IMR-90 (cell line): ENCODE measurements around the gene TRPV4. TPM values are rescaled to one million over a fixed set of nuclear protein-coding genes. Genes with fewer than 3 reads are reported as not detected.

Source experiments
- ATAC-seq: fragments of 200-7000 bp; cut with Tn5 transposase; 2 replicates; pipeline ENCODE4 v1.9.1; 2020; ENCODE audit warnings: low read depth, mild to moderate bottlenecking, moderate library complexity
- Bru-seq: library from RNA; stranded (reverse); fragments of 400-500 nt; gene quantifications from one replicate; lab custom pipeline; 2021; lab: Mats Ljungman, UMichigan
- BruChase-seq, 2 experiments: library from RNA; stranded (reverse); fragments of 400-500 nt; gene quantifications; one replicate each; lab custom pipeline; 2021; lab: Mats Ljungman, UMichigan
- BruUV-seq: library from RNA; stranded (reverse); fragments of 400-500 nt; replicated peaks from 2 replicates; lab custom pipeline; 2021; lab: Mats Ljungman, UMichigan
- CTCF ChIA-PET: fragments of 300-600 bp; formaldehyde crosslinking; extraction: SDS; loops from one replicate; lab custom pipeline; 2021; ENCODE audit warnings: antibody characterized with exemption; lab: Yijun Ruan, JAX
- POLR2A ChIA-PET: fragments of 300-600 bp; sonication (Branson Sonifier 250); formaldehyde crosslinking; loops from one replicate; lab custom pipeline; 2022; ENCODE audit warnings: antibody characterized with exemption; ENCODE audit not compliant: unreplicated experiment; lab: Charles Lee
- DNase-seq: peaks from one replicate; pipeline ENCODE4 v3.0.0; 2013
- H2AFZ ChIP-seq: replicated peaks from 2 replicates; pipeline ENCODE3; 2013; ENCODE audit warnings: low read length, mild to moderate bottlenecking; ENCODE audit not compliant: poor library complexity
- H2AK5ac ChIP-seq: 2 replicates; pipeline ENCODE4 v1.6.1; 2013; ENCODE audit warnings: low read depth, low read length, inconsistent platforms
- H2AK9ac ChIP-seq: replicated peaks from 2 replicates; pipeline ENCODE3; 2013; ENCODE audit warnings: mild to moderate bottlenecking, low read depth, low read length, moderate library complexity; ENCODE audit not compliant: poor library complexity
- H2BK120ac ChIP-seq: 2 replicates; pipeline ENCODE4 v1.6.1; 2013; ENCODE audit warnings: low read depth, low read length, inconsistent platforms
- H2BK15ac ChIP-seq: 3 replicates; pipeline ENCODE4 v1.6.1; 2013; ENCODE audit warnings: low read depth, low read length, inconsistent platforms
- H2BK20ac ChIP-seq: 2 replicates; pipeline ENCODE4 v1.6.1; 2013; ENCODE audit warnings: low read depth, mild to moderate bottlenecking, inconsistent platforms, low read length, moderate library complexity
- H2BK5ac ChIP-seq: 2 replicates; pipeline ENCODE4 v1.6.1; 2013; ENCODE audit warnings: mild to moderate bottlenecking, low read depth, low read length, inconsistent platforms; ENCODE audit not compliant: poor library complexity, severe bottlenecking
- H3K14ac ChIP-seq: replicated peaks from 2 replicates; pipeline ENCODE4 v1.6.1; 2013; ENCODE audit warnings: low read depth, low read length, inconsistent platforms
- H3K18ac ChIP-seq: 2 replicates; pipeline ENCODE4 v1.6.1; 2013; ENCODE audit warnings: low read depth, low read length, control low read depth
- H3K23ac ChIP-seq: 2 replicates; pipeline ENCODE4 v1.6.1; 2013; ENCODE audit warnings: low read depth, low read length, inconsistent platforms
- H3K27ac ChIP-seq: 2 replicates; pipeline ENCODE4 v1.5.1; 2013; ENCODE audit warnings: mild to moderate bottlenecking, control low read depth, low read length; ENCODE audit not compliant: insufficient read depth
- H3K27me3 ChIP-seq: 2 replicates; pipeline ENCODE4 v1.6.1; 2013; ENCODE audit warnings: low read length; ENCODE audit not compliant: control insufficient read depth, insufficient read depth
- H3K36me3 ChIP-seq: 2 replicates; pipeline ENCODE4 v1.6.1; 2013; ENCODE audit warnings: low read length, mixed read lengths; ENCODE audit not compliant: control insufficient read depth, insufficient read depth
- H3K4ac ChIP-seq: 2 replicates; pipeline ENCODE4 v1.6.1; 2013; ENCODE audit warnings: low read depth, low read length, inconsistent platforms
- H3K4me1 ChIP-seq: 2 replicates; pipeline ENCODE4 v1.6.1; 2013; ENCODE audit warnings: low read length, mixed read lengths; ENCODE audit not compliant: control insufficient read depth, insufficient read depth
- H3K4me2 ChIP-seq: 2 replicates; pipeline ENCODE4 v1.6.1; 2013; ENCODE audit warnings: low read depth, mild to moderate bottlenecking, control low read depth, low read length, moderate library complexity
- H3K4me3 ChIP-seq: 2 replicates; pipeline ENCODE4 v1.5.1; 2013; ENCODE audit warnings: low read depth, mild to moderate bottlenecking, control low read depth, low read length, moderate library complexity; ENCODE audit not compliant: insufficient read depth
- H3K56ac ChIP-seq: 2 replicates; pipeline ENCODE4 v1.6.1; 2013; ENCODE audit warnings: low read length, inconsistent platforms; ENCODE audit not compliant: insufficient read depth; ENCODE audit errors: extremely low read depth
- H3K79me1 ChIP-seq, 2 experiments: 2 replicates each; pipeline ENCODE4 v1.6.1; 2013; ENCODE audit warnings: low read length in 2 of 2, inconsistent platforms in 1 of 2, low read depth in 1 of 2
- H3K9ac ChIP-seq: 2 replicates; pipeline ENCODE4 v1.6.1; 2013; ENCODE audit warnings: low read depth, low read length, control low read depth
- H3K9me1 ChIP-seq: 2 replicates; pipeline ENCODE4 v1.6.1; 2013; ENCODE audit warnings: low read length, inconsistent platforms; ENCODE audit not compliant: insufficient read depth
- H3K9me3 ChIP-seq: 2 replicates; pipeline ENCODE4 v1.6.1; 2013; ENCODE audit warnings: low read length; ENCODE audit not compliant: control insufficient read depth, insufficient read depth
- H4K20me1 ChIP-seq: 2 replicates; pipeline ENCODE4 v1.6.1; 2013; ENCODE audit warnings: low read length, inconsistent platforms; ENCODE audit not compliant: insufficient read depth
- H4K5ac ChIP-seq: 2 replicates; pipeline ENCODE4 v1.6.1; 2013; ENCODE audit warnings: mild to moderate bottlenecking, low read depth, low read length, control low read depth
- H4K8ac ChIP-seq, 2 experiments: 2 replicates each; pipeline ENCODE4 v1.6.1; 2013; ENCODE audit warnings: low read depth in 2 of 2, low read length in 2 of 2, control low read depth in 1 of 2, inconsistent platforms in 1 of 2
- H4K91ac ChIP-seq: 2 replicates; pipeline ENCODE4 v1.6.1; 2013; ENCODE audit warnings: low read depth, low read length, inconsistent platforms; ENCODE audit not compliant: insufficient read depth
- MAZ ChIP-seq: IDR thresholded peaks from 2 replicates; pipeline ENCODE4 v1.6.1; 2012; ENCODE audit warnings: low read depth, mild to moderate bottlenecking, low read length, improper control_type of control experiment, moderate library complexity, borderline replicate concordance
- NFE2L2 ChIP-seq: fragments of 150-350 bp; IDR thresholded peaks from 2 replicates; pipeline ENCODE4 v1.6.1; 2016; ENCODE audit warnings: low read depth, mild to moderate bottlenecking, low read length
- WGBS, 2 experiments: methylation state at CpG; one replicate each; pipeline versions ENCODE4 v1.1.5 to v1.1.7; 2013; ENCODE audit warnings: missing lambda C conversion rate in 2 of 2; ENCODE audit not compliant: insufficient read length in 1 of 2; ENCODE audit errors: extremely low coverage in 2 of 2; 5-methylcytosine and 5-hydroxymethylcytosine counted together
- dilution Hi-C: fragments of 300-500 bp; cut with HindIII; formaldehyde crosslinking; loops from one replicate; pipeline ENCODE4 v1.14.3; 2018; ENCODE audit warnings: low sequenced_read_pairs; ENCODE audit not compliant: unreplicated experiment
- in situ Hi-C: fragments of 300-500 bp; cut with MboI; formaldehyde crosslinking; loops from 3 replicates; pipeline ENCODE4 v1.14.3; 2019; ENCODE audit warnings: low sequenced_read_pairs, inconsistent platforms, mixed read lengths
- intact Hi-C: fragments of 100-400 bp; cut with micrococcal nuclease; formaldehyde crosslinking; loops from 2 replicates; pipeline ENCODE4 v1.10.0; 2022
- long read RNA-seq: library from polyadenylated mRNA; unstranded; transcript quantifications from one replicate; pipeline ENCODE4 v2.0.0, GENCODE V29; 2021; ENCODE audit not compliant: unreplicated experiment
- polyA plus RNA-seq, 3 experiments: library from polyadenylated mRNA; depleted of rRNA; stranded (reverse); fragments of >200 nt; gene quantifications; 2 replicates each; pipeline ENCODE4 v1.2.3, GENCODE V29; 2012; ENCODE audit warnings: low replicate concordance in 1 of 3
- total RNA-seq: library from RNA; depleted of rRNA; stranded (reverse); fragments of >200 nt; gene quantifications from 2 replicates; pipeline ENCODE4 v1.2.3, GENCODE V29; 2012; rRNA removed

Gene TRPV4
- total RNA-seq: 1.1 TPM in 2 replicates
- polyA plus RNA-seq (2012; rRNA removed): 6.1 and 6.6 TPM in 2 replicates
- polyA plus RNA-seq (2012; cell fraction: cytosol; rRNA removed): 4.6 and 7.1 TPM in 2 replicates
- 10.1 and 18.5 TPM in 2 replicates for polyA plus RNA-seq (2012; cell fraction: nucleus; rRNA removed; ENCODE audit: low replicate concordance)
- Bru-seq, nascent RNA: percentile 52 among the genes with signal in this experiment
- BruChase-seq, experiment 1, labeled RNA remaining after a 6-hour chase: percentile 53 among the genes with signal in this experiment
- percentile 48 among the genes with signal in this experiment for BruChase-seq, experiment 2, labeled RNA remaining after a 2-hour chase
- long read RNA-seq, partial matches to known transcripts: 4 of 5 reads
- long read RNA-seq, other reads (novel, unspliced or antisense): 0 of 5 reads

GRCh38 chr12:109833307-109834189 is at the start of gene TRPV4:
Gene TRPV4 (minus strand): TSS chr12:109833398. CDS start chr12:109814796, 18,602 bp downstream.
- H3K4me3 ChIP-seq: peak within 1 kb of the TSS; percentile 52
- no peak within 1 kb of the TSS; the same call in 1 of the 2 replicates for H3K27ac ChIP-seq
- H3K56ac ChIP-seq: no peak within 1 kb of the TSS
- H3K9ac ChIP-seq: peak within 1 kb of the TSS; percentile 52; the same call in 1 of the 2 replicates
- no TSS peak for BruUV-seq
- 0 out of 2 replicates have a peak, but pooled peaks have one; percentile 18 for TF ChIP-seq MAZ
- no peak for TF ChIP-seq NFE2L2
- H2AK5ac ChIP-seq: no peak within 1 kb of the TSS
- peak within 1 kb of the TSS; percentile 39; the same call in 1 of the 2 replicates for H3K4ac ChIP-seq
- no peaks in the 10 kb centered on the region for H3K9me1 ChIP-seq
- no peak within 1 kb of the TSS for H2BK120ac ChIP-seq
- H3K79me1 ChIP-seq: 0 out of 4 replicates have a peak, but pooled peaks cover 0 to 3% of the 10 kb centered on the region in 2 experiments
- ChIA-PET POLR2A (no interaction called here), CTCF (interaction anchor here (1.9 to 2.9 kb wide), 2 partner anchors 12 kb away, joined by 8 to 11 read pairs; no protein-coding TSS in a partner anchor)
- intact Hi-C loops (no loop called here), in situ Hi-C loops (no loop called here), dilution Hi-C loops (no loop called here)
- H2BK15ac ChIP-seq: no peak within 1 kb of the TSS
- H4K8ac ChIP-seq: peak within 1 kb of the TSS in 1 of 2 experiments; percentile 43; a peak in 1 of 4 replicates
- peak within 1 kb of the TSS; percentile 87 for H2AFZ ChIP-seq
- no peaks in the 10 kb centered on the region for H3K27me3 ChIP-seq
- no peaks in the 10 kb centered on the region; the same call in 1 of the 2 replicates for H4K20me1 ChIP-seq
- DNase-seq (peak; percentile 23), ATAC-seq (peak; percentile 87)
- peak within 1 kb of the TSS; percentile 58 for H2AK9ac ChIP-seq
- H3K9me3 ChIP-seq: no peaks in the 10 kb centered on the region
- H2BK20ac ChIP-seq: no peak within 1 kb of the TSS
- 9% methylated on average over 38 of the region's 67 CpGs; no CpG with 5 or more reads in 1 of the 2 experiments for WGBS, 2 experiments
- no peak within 1 kb of the TSS for H3K14ac ChIP-seq
- no peak within 1 kb of the TSS; the same call in 1 of the 2 replicates for H4K91ac ChIP-seq
- H4K5ac ChIP-seq: no peak within 1 kb of the TSS
- H3K4me2 ChIP-seq: peak within 1 kb of the TSS; percentile 64
- peak within 1 kb of the TSS; percentile 61 for H3K23ac ChIP-seq
- no peak within 1 kb of the TSS for H2BK5ac ChIP-seq
- peaks cover 2% of the 10 kb centered on the region; the same call in 1 of the 2 replicates for H3K4me1 ChIP-seq
- H3K36me3 ChIP-seq: no peaks in the 10 kb centered on the region
- H3K18ac ChIP-seq: no peak within 1 kb of the TSS
